IPS-18a (cell line): ENCODE results near the gene EPN1.
"Not testable (repeated sequence)": the region's sequence is repeated elsewhere in the genome, so short reads cannot be mapped to it uniquely, and the experiment has no call there.

Source experiments
- H3K27ac ChIP-seq: one replicate; pipeline ENCODE4 v1.5.1; 2013; ENCODE audit warnings: low read length
- H3K27me3 ChIP-seq: one replicate; pipeline ENCODE4 v1.6.1; 2013; ENCODE audit warnings: mild to moderate bottlenecking, low read length; ENCODE audit not compliant: control insufficient read depth, insufficient read depth
- H3K36me3 ChIP-seq: one replicate; pipeline ENCODE4 v1.6.1; 2013; ENCODE audit warnings: low read depth, low read length; ENCODE audit not compliant: control insufficient read depth
- H3K4me1 ChIP-seq: one replicate; pipeline ENCODE4 v1.6.1; 2013; ENCODE audit warnings: low read depth, low read length; ENCODE audit not compliant: control insufficient read depth
- H3K4me3 ChIP-seq: one replicate; pipeline ENCODE4 v1.5.1; 2013; ENCODE audit warnings: low read length
- H3K9ac ChIP-seq: one replicate; pipeline ENCODE4 v1.6.1; 2013; ENCODE audit warnings: mild to moderate bottlenecking, low read length, moderate library complexity
- H3K9me3 ChIP-seq: one replicate; pipeline ENCODE4 v1.6.1; 2013; ENCODE audit warnings: low read depth, low read length; ENCODE audit not compliant: control insufficient read depth

The EPN1 gene

GRCh38 chr19:55738302-55738701 lies 63.3 kb downstream of the EPN1 start, which contains the start of gene NLRP9:
NLRP9 (minus strand) TSS chr19:55738402; CDS start chr19:55738374, 28 bp downstream.
- H3K27me3 ChIP-seq: no peaks in the 10 kb centered on the region
- no peak within 1 kb of the TSS for H3K4me3 ChIP-seq
- no peaks in the 10 kb centered on the region for H3K4me1 ChIP-seq
- peaks cover 33% of the 10 kb centered on the region for H3K9me3 ChIP-seq
- H3K27ac ChIP-seq: no peak within 1 kb of the TSS
- H3K36me3 ChIP-seq: no peaks in the 10 kb centered on the region
- no peak within 1 kb of the TSS for H3K9ac ChIP-seq

- no peaks in the 10 kb centered on the region for H3K36me3 ChIP-seq
- H3K27ac ChIP-seq: no peak overlapping the region
- H3K9me3 ChIP-seq: peaks cover 49% of the 10 kb centered on the region
- H3K4me1 ChIP-seq: no peaks in the 10 kb centered on the region
- H3K4me3 ChIP-seq: no peak overlapping the region
- H3K27me3 ChIP-seq: no peaks in the 10 kb centered on the region
- no peak overlapping the region for H3K9ac ChIP-seq
These were observed 75.7 kb downstream of the EPN1 start for GRCh38 chr19:55750715-55751114.

GRCh38 chr19:55753401-55753800 lies 78.4 kb downstream of the EPN1 start:
- Histone ChIP-seq H3K4me1 (no peaks in the 10 kb centered on the region), H3K36me3 (no peaks in the 10 kb centered on the region), H3K4me3 (no peak overlapping the region), H3K9me3 (peaks cover 48% of the 10 kb centered on the region), H3K9ac (no peak overlapping the region), H3K27ac (no peak overlapping the region), H3K27me3 (no peaks in the 10 kb centered on the region)

- H3K27me3 ChIP-seq: not testable (repeated sequence)
These were observed 81.8 kb downstream of the EPN1 start for GRCh38 chr19:55756808-55757207.

GRCh38 chr19:55758797-55759196 lies 83.8 kb downstream of the EPN1 start, which contains the start of gene RFPL4A:
RFPL4A (plus strand) TSS chr19:55759097; CDS start chr19:55761801, 2,704 bp downstream.
- H3K4me3 ChIP-seq, H3K36me3 ChIP-seq, H3K4me1 ChIP-seq, H3K9ac ChIP-seq, H3K27ac ChIP-seq, H3K27me3 ChIP-seq: not testable (repeated sequence)
- peaks cover 41% of the 10 kb centered on the region for H3K9me3 ChIP-seq

More at GRCh38 chr19:55756808-55757207, 81.8 kb downstream of the EPN1 start:
- H3K27ac ChIP-seq, H3K4me3 ChIP-seq, H3K36me3 ChIP-seq, H3K4me1 ChIP-seq, H3K9ac ChIP-seq: not testable (repeated sequence)
- H3K9me3 ChIP-seq: peaks cover 54% of the 10 kb centered on the region
